B cell (primary cell): ENCODE measurements around the gene CDCA7. TPM values are rescaled to one million over a fixed set of nuclear protein-coding genes. Genes with fewer than 3 reads are reported as not detected.

Source experiments
- ATAC-seq: fragments of 200-7000 bp; cut with Tn5 transposase; one replicate; pipeline ENCODE4 v1.10.0; 2021; ENCODE audit warnings: low read depth, mild to moderate bottlenecking, moderate number of reproducible peaks, moderate library complexity
- CTCF ChIA-PET: fragments of 350-600 bp; sonication (Branson Sonifier 250); formaldehyde crosslinking; loops from one replicate; lab custom pipeline; 2021; ENCODE audit warnings: antibody characterized with exemption, inconsistent platforms; lab: Charles Lee
- POLR2A ChIA-PET: fragments of 350-600 bp; sonication (Branson Sonifier 250); formaldehyde crosslinking; loops from one replicate; lab custom pipeline; 2021; ENCODE audit warnings: antibody characterized with exemption; lab: Charles Lee
- DNase-seq: peaks from one replicate; pipeline ENCODE4 v3.0.0; 2013
- H2AFZ ChIP-seq: 2 replicates; pipeline ENCODE4 v1.6.1; 2012; ENCODE audit warnings: mild to moderate bottlenecking, low read depth, low read length; ENCODE audit not compliant: insufficient read depth, poor library complexity, severe bottlenecking
- H3K27ac ChIP-seq, 2 donors: 1 replicate in 1 of 2; 2 replicates in 1 of 2; pipeline ENCODE4 v1.5.1; 2012 to 2013; ENCODE audit warnings: low read length in 2 of 2, mild to moderate bottlenecking in 2 of 2, moderate library complexity in 1 of 2
- H3K27me3 ChIP-seq, 4 experiments: fragments of 200-600 bp in 1 of 4; sonication (generic) in 1 of 4; replicated peaks in 1 of 4; 1 replicate in 2 of 4; 2 replicates in 2 of 4; pipeline versions ENCODE4 v1.6.1 to v1.7.0; 2013 to 2016; ENCODE audit warnings: low read length in 3 of 4, mild to moderate bottlenecking in 2 of 4, mixed read lengths in 1 of 4, moderate library complexity in 1 of 4; ENCODE audit not compliant: insufficient read depth in 4 of 4, control insufficient read depth in 3 of 4; ENCODE audit errors: control extremely low read depth in 1 of 4
- H3K36me3 ChIP-seq, 2 experiments: replicated peaks in 1 of 2; 1 replicate in 1 of 2; 2 replicates in 1 of 2; pipeline versions ENCODE4 v1.6.1 to v1.7.1; 2013; ENCODE audit warnings: low read length in 1 of 2; ENCODE audit not compliant: insufficient read depth in 2 of 2, control insufficient read depth in 1 of 2; ENCODE audit errors: control extremely low read depth in 1 of 2, extremely low read depth in 1 of 2
- H3K4me1 ChIP-seq, 2 donors: fragments of 200-600 bp in 1 of 2; sonication (generic) in 1 of 2; 1 replicate in 1 of 2; 2 replicates in 1 of 2; pipeline versions ENCODE4 v1.5.1 to v1.6.1; 2013 to 2017; ENCODE audit warnings: low read length in 2 of 2; ENCODE audit not compliant: control insufficient read depth in 2 of 2, insufficient read depth in 2 of 2
- H3K4me2 ChIP-seq: replicated peaks from 2 replicates; pipeline ENCODE3; 2012; ENCODE audit warnings: mild to moderate bottlenecking, low read depth, low read length; ENCODE audit not compliant: poor library complexity, severe bottlenecking
- H3K4me3 ChIP-seq, 5 experiments: fragments of 200-600 bp in 1 of 5; sonication (generic) in 1 of 5; 1 replicate in 3 of 5; 2 replicates in 2 of 5; pipeline versions ENCODE4 v1.5.1 to v1.7.0; 2011 to 2016; ENCODE audit warnings: low read length in 4 of 5, mild to moderate bottlenecking in 4 of 5, low read depth in 2 of 5, control low read depth in 1 of 5, moderate library complexity in 1 of 5; ENCODE audit not compliant: insufficient read depth in 1 of 5; ENCODE audit errors: control extremely low read depth in 1 of 5, extremely low read depth in 1 of 5
- H3K79me2 ChIP-seq: fragments of 200-600 bp; sonication (generic); one replicate; pipeline ENCODE4 v1.6.0; 2016; ENCODE audit warnings: low read length; ENCODE audit not compliant: control insufficient read depth, insufficient read depth
- H3K9ac ChIP-seq: fragments of 200-600 bp; sonication (generic); 2 replicates; pipeline ENCODE4 v1.6.1; 2017; ENCODE audit warnings: mild to moderate bottlenecking, low read length, moderate library complexity
- H3K9me3 ChIP-seq, 3 donors: one replicate each; pipeline versions ENCODE4 v1.6.1 to v1.7.1; 2013; ENCODE audit warnings: low read length in 2 of 3; ENCODE audit not compliant: control insufficient read depth in 2 of 3, insufficient read depth in 1 of 3; ENCODE audit errors: control extremely low read depth in 1 of 3
- H4K20me1 ChIP-seq: 2 replicates; pipeline ENCODE4 v1.6.0; 2012; ENCODE audit warnings: mild to moderate bottlenecking, low read length; ENCODE audit not compliant: insufficient read depth, control insufficient read depth, poor library complexity, severe bottlenecking
- H3K27ac Mint-ChIP-seq: one replicate; pipeline ENCODE4 v1.8.0; 2021; ENCODE audit warnings: mixed read lengths
- H3K27me3 Mint-ChIP-seq: one replicate; pipeline ENCODE4 v1.8.0; 2021; ENCODE audit warnings: mixed read lengths
- H3K4me1 Mint-ChIP-seq: one replicate; pipeline ENCODE4 v1.8.0; 2021; ENCODE audit warnings: mixed read lengths
- H3K4me3 Mint-ChIP-seq: one replicate; pipeline ENCODE4 v1.8.0; 2021; ENCODE audit warnings: mixed read lengths
- H3K9me3 Mint-ChIP-seq: one replicate; pipeline ENCODE4 v1.8.0; 2022; ENCODE audit warnings: mixed read lengths; ENCODE audit not compliant: insufficient read depth
- CTCF ChIP-seq: fragments of 200-600 bp; IDR thresholded peaks from one replicate; pipeline ENCODE4 v1.8.0; 2022; ENCODE audit warnings: antibody characterized with exemption, mild to moderate bottlenecking
- EZH2 ChIP-seq: IDR thresholded peaks from 2 replicates; pipeline ENCODE4 v1.6.1; 2012; ENCODE audit warnings: borderline replicate concordance, low read depth, mild to moderate bottlenecking, moderate library complexity, low read length; ENCODE audit not compliant: insufficient read depth, poor library complexity, severe bottlenecking
- WGBS: methylation state at CpG from one replicate; pipeline ENCODE4 v1.1.5; 2013; ENCODE audit warnings: missing lambda C conversion rate; ENCODE audit not compliant: insufficient coverage; 5-methylcytosine and 5-hydroxymethylcytosine counted together
- intact Hi-C: fragments of 100-400 bp; cut with micrococcal nuclease; formaldehyde crosslinking; loops from one replicate; pipeline ENCODE4 v1.10.0; 2022
- polyA plus RNA-seq: library from polyadenylated mRNA; depleted of rRNA; stranded (reverse); fragments of >200 nt; gene quantifications from 2 replicates; pipeline ENCODE4 v1.2.3, GENCODE V29; 2012
- total RNA-seq, 2 donors: library from RNA; stranded (reverse); fragments of 120-200 nt in 1 of 2; gene quantifications; 1 replicate in 1 of 2; 2 replicates in 1 of 2; pipeline versions ENCODE4 v1.2.3 to v1.2.4, GENCODE V29; 2013 to 2022

CDCA7 gene
- total and polyA plus RNA-seq, 2 donors (not counting 1 experiment from before 2014, with no cell fraction given) = 2.4 to 3.2 TPM

DNA sequence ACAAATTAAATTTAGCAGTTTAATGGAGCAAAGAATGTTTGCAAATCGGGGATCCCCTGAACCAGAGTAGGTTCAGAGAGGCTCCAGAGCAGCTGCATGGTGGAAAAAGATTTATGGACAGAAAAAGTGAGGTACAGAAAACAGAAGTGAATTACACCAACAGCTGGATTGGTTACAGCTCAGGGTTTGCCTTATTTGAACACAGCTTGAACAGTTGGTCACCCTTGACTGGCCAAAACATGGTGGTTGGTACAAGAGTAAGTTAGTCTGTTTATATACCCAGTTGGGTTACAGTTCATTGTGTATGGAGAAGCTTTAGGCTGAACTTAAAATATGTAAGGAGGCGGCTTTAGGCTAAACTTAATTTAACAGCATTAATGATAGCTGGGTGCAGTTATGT lies 5.4 kb upstream of the CDCA7 start:
- WGBS = 38% methylated on average over 1 of the region's 2 CpGs
- H3K27me3 ChIP-seq = peaks cover 0 to 21% (median 10%) of the 10 kb centered on the region in 4 experiments
- ATAC-seq (no peak), DNase-seq (no peak)
- no peak overlapping the region for H3K9ac ChIP-seq
- no peak overlapping the region for H2AFZ ChIP-seq
- no peaks in the 10 kb centered on the region for H3K36me3 ChIP-seq
- Mint-ChIP-seq H3K27ac (no peak overlapping the region), H3K27me3 (peaks cover 16% of the 10 kb centered on the region), H3K4me1 (peaks cover 5% of the 10 kb centered on the region), H3K9me3 (peaks cover 3% of the 10 kb centered on the region), H3K4me3 (no peak overlapping the region)
- no peak overlapping the region for H3K4me3 ChIP-seq
- no peaks in the 10 kb centered on the region for H3K79me2 ChIP-seq
- POLR2A ChIA-PET = no interaction called here
- intact Hi-C loops = no loop called here
- CTCF ChIA-PET = no interaction called here
- H3K4me2 ChIP-seq = no peak overlapping the region
- no peak overlapping the region for H3K27ac ChIP-seq
- peaks cover 0 to 24% (median 14%) of the 10 kb centered on the region in 3 donors for H3K9me3 ChIP-seq
- no peaks in the 10 kb centered on the region for H4K20me1 ChIP-seq
- TF ChIP-seq CTCF (no peak), EZH2 (no peak)
- peaks cover 5% of the 10 kb centered on the region in 2 donors for H3K4me1 ChIP-seq

- H3K4me2 ChIP-seq = no peak overlapping the region
- intact Hi-C loops = loop anchor here (5.0 kb wide), 1 partner anchor 992 kb away; no protein-coding TSS in a partner anchor
- peaks cover 6 to 12% of the 10 kb centered on the region in 2 donors for H3K4me1 ChIP-seq
- no peak overlapping the region for H3K9ac ChIP-seq
- H3K9me3 ChIP-seq = peaks cover 0 to 14% (median 13%) of the 10 kb centered on the region in 3 donors
- no peaks in the 10 kb centered on the region for H4K20me1 ChIP-seq
- no peak for DNase-seq
- Mint-ChIP-seq H3K27ac (no peak overlapping the region), H3K4me3 (no peak overlapping the region), H3K9me3 (peaks cover 3% of the 10 kb centered on the region), H3K27me3 (peaks cover 19% of the 10 kb centered on the region), H3K4me1 (peaks cover 6% of the 10 kb centered on the region)
- no peak for ATAC-seq
- ChIA-PET POLR2A (interaction anchor here (0.7 kb wide), 1 partner anchor 1619 kb away, joined by 3 read pairs; no protein-coding TSS in a partner anchor), CTCF (interaction anchor here (0.7 kb wide), 1 partner anchor 14 kb away, joined by 5 read pairs; no protein-coding TSS in a partner anchor)
- H2AFZ ChIP-seq = no peak overlapping the region
- H3K4me3 ChIP-seq = no peak overlapping the region
- TF ChIP-seq CTCF = no peak
- TF ChIP-seq EZH2 = no peak
- 67% methylated on average over 1 of the region's 2 CpGs for WGBS
- no peaks in the 10 kb centered on the region for H3K79me2 ChIP-seq
- no peak overlapping the region for H3K27ac ChIP-seq
- H3K36me3 ChIP-seq = no peaks in the 10 kb centered on the region
- peaks cover 0 to 28% (median 11%) of the 10 kb centered on the region in 4 experiments for H3K27me3 ChIP-seq
These were observed 4.3 kb upstream of the CDCA7 start for GRCh38 chr2:173350383-173350782.
